GM12878 (cell line): Measurements from ENCODE around the gene MCEE.

ENCODE experiments used
- CEBPB ChIP-seq, 2 experiments: fragments of 150-350 bp in 1 of 2; IDR thresholded peaks; 2 replicates each; pipeline ENCODE4 v1.6.1; 2012 to 2014; ENCODE audit warnings: low read depth in 2 of 2, low read length in 2 of 2, borderline replicate concordance in 1 of 2, inconsistent platforms in 1 of 2
- CHD1 ChIP-seq: IDR thresholded peaks from 2 replicates; pipeline ENCODE4 v1.6.1; 2012; ENCODE audit warnings: low read depth, low read length, improper control_type of control experiment
- CHD2 ChIP-seq: IDR thresholded peaks from 2 replicates; pipeline ENCODE4 v1.6.1; 2011; ENCODE audit warnings: low read depth, low read length, improper control_type of control experiment, borderline replicate concordance
- EP300 ChIP-seq, 2 experiments: fragments of 150-350 bp in 1 of 2; IDR thresholded peaks; 2 replicates each; pipeline ENCODE4 v1.6.1; 2011 to 2012; ENCODE audit warnings: low read depth in 2 of 2, low read length in 2 of 2, borderline replicate concordance in 1 of 2, improper control_type of control experiment in 1 of 2, inconsistent platforms in 1 of 2; ENCODE audit not compliant: control insufficient read depth in 1 of 2
- HCFC1 ChIP-seq: fragments of 150-350 bp; IDR thresholded peaks from 2 replicates; pipeline ENCODE4 v1.6.1; 2014; ENCODE audit warnings: low read length
- KAT2A ChIP-seq: conservative IDR thresholded peaks from 2 replicates; pipeline ENCODE4 v1.6.1; 2011; ENCODE audit warnings: low read depth, low read length; ENCODE audit not compliant: control insufficient read depth
- POLR2A ChIP-seq: IDR thresholded peaks from 2 replicates; pipeline ENCODE4 v1.6.1; 2011; ENCODE audit warnings: low read depth, mild to moderate bottlenecking, low read length
- RFX5 ChIP-seq: IDR thresholded peaks from 2 replicates; pipeline ENCODE4 v1.6.1; 2011; ENCODE audit warnings: low read depth, low read length, improper control_type of control experiment
- YY1 ChIP-seq: IDR thresholded peaks from 2 replicates; pipeline ENCODE4 v1.6.1; 2011; ENCODE audit warnings: low read depth, mild to moderate bottlenecking, low read length
- TF ChIP-seq, protein P1 (sequence below): IDR thresholded peaks from 2 replicates; pipeline ENCODE4 v1.6.1; 2011; ENCODE audit warnings: mild to moderate bottlenecking, low read depth, low read length, moderate library complexity; ENCODE audit not compliant: insufficient replicate concordance

DNA sequence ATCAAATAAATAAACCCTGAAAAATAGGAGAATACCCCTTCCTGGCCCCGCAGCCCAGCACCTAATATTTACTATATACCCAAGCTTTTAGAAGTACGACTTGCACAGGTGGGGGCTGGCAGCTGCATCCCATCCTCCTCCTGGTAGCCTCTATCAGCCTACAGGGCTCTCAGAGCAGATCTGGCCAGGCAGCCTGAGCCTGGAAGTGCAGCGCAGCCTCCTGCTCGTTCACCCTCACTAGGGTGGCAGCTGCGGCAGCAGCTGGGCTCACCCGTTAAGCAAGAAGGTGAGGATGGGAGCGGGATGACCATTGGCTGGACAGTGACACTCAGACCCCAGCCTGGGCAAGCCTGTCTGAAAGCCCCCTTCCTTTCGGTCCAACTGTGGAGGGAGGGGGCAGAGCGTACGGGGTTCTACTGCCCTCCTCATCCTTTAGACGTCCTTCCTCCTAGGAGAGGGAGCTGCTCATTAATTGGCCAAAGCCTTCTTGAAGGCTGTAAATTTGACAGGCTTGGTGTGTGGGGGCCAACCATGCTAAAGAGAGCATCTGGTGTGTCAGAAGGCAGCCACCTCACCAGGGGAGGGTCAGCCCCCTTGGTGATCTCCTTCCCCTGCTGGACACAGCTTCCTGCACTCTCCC, 23.7 kb upstream of the MCEE start:
- TF ChIP-seq, protein P1, sequence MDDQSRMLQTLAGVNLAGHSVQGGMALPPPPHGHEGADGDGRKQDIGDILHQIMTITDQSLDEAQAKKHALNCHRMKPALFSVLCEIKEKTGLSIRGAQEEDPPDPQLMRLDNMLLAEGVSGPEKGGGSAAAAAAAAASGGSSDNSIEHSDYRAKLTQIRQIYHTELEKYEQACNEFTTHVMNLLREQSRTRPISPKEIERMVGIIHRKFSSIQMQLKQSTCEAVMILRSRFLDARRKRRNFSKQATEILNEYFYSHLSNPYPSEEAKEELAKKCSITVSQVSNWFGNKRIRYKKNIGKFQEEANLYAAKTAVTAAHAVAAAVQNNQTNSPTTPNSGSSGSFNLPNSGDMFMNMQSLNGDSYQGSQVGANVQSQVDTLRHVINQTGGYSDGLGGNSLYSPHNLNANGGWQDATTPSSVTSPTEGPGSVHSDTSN: no peak
- no peak for TF ChIP-seq POLR2A
- TF ChIP-seq YY1: no peak
- TF ChIP-seq KAT2A: no peak
- no peak for TF ChIP-seq CHD2
- no peak for TF ChIP-seq CHD1
- TF ChIP-seq RFX5: no peak
- no peak for TF ChIP-seq HCFC1
- no peak for TF ChIP-seq CEBPB (IDR thresholded peaks at IDR 0.05; ENCODE audit: borderline replicate concordance in 1 of 2, low read depth in 2 of 2, low read length in 2 of 2)
- TF ChIP-seq EP300 (IDR thresholded peaks at IDR 0.05; ENCODE audit: borderline replicate concordance in 1 of 2, control insufficient read depth in 1 of 2, low read depth in 2 of 2, low read length in 2 of 2): no peak
